ENCODE data around the gene NAMPT. TPM values are rescaled to one million over a fixed set of nuclear protein-coding genes. Genes with fewer than 3 reads are reported as not detected.
"Not testable (repeated sequence)": the region's sequence is repeated elsewhere in the genome, so short reads cannot be mapped to it uniquely, and the experiment has no call there.

The NAMPT gene
- total RNA-seq, 1 donor from 2014 or later = 184 TPM

DNA sequence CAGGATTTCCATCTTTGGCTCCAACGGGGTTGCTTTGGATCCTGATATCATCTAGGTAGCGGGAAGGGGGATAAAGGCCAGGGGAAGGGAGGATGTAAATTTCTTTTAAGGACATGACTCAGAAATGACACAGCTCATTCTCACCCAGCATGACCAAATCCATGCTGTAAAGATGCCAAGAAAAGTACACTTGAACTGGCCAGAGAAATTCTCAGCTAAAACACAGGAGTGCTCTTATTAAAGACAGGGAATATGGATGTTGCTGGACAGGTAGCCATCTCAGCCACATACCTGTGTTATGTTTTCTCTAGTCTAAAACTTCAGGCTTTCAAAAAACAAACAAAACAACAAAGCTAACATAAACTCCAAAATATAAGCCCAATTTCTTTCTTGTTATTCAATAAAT is 68.3 kb downstream of the NAMPT start:
- intact Hi-C loops (cut with DNase I) = no loop called here
- no peak for DNase-seq
- TF ChIP-seq, protein P1, sequence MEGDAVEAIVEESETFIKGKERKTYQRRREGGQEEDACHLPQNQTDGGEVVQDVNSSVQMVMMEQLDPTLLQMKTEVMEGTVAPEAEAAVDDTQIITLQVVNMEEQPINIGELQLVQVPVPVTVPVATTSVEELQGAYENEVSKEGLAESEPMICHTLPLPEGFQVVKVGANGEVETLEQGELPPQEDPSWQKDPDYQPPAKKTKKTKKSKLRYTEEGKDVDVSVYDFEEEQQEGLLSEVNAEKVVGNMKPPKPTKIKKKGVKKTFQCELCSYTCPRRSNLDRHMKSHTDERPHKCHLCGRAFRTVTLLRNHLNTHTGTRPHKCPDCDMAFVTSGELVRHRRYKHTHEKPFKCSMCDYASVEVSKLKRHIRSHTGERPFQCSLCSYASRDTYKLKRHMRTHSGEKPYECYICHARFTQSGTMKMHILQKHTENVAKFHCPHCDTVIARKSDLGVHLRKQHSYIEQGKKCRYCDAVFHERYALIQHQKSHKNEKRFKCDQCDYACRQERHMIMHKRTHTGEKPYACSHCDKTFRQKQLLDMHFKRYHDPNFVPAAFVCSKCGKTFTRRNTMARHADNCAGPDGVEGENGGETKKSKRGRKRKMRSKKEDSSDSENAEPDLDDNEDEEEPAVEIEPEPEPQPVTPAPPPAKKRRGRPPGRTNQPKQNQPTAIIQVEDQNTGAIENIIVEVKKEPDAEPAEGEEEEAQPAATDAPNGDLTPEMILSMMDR (IDR thresholded peaks at IDR 0.05) = no peak
- no peak overlapping the region for H3K4me3 ChIP-seq
- H3K9me3 ChIP-seq = no peaks in the 10 kb centered on the region
- H3K4me1 ChIP-seq = peaks cover 29% of the 10 kb centered on the region
- peak; percentile 78 for ATAC-seq
- H3K27me3 ChIP-seq = no peaks in the 10 kb centered on the region
- no peaks in the 10 kb centered on the region for H3K36me3 ChIP-seq
- peak overlapping the region; percentile 89 for H3K27ac ChIP-seq

DNA sequence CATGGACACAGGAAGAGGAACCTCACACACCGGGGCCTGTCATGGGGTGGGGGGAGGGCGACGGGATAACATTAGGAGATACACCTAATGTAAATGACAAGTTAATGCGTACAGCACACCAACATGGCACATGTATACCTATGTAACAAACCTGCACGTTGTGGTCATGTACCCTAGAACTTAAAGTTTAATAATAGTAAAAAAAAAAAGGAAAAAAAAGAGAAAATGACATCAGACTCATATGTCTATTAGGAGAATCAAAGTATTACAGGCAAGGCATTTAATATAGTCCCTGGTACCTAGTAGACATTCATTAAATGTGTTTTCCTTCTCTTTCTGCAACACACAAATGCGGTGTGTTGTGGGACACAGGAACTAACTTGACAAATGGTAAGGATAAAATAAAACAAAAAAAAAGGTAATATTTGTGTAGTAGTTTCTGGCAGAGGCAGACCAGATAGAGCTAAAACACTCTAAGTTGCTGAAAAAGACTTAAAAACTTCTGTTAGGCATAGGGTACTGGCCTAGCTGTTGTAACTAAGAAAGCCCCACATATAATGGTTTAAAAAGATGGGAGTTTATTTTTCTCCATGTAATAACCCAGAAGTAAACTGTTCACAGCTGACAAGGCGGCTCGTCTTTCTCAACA is 68.8 kb downstream of the NAMPT start:
- H3K36me3 ChIP-seq = no peaks in the 10 kb centered on the region
- no peak overlapping the region for H3K4me3 ChIP-seq
- TF ChIP-seq, protein P1 (IDR thresholded peaks at IDR 0.05) = no peak
- ATAC-seq (no peak), DNase-seq (no peak)
- no peaks in the 10 kb centered on the region for H3K27me3 ChIP-seq
- no peaks in the 10 kb centered on the region for H3K9me3 ChIP-seq
- intact Hi-C loops (cut with DNase I) = no loop called here
- H3K4me1 ChIP-seq = peaks cover 29% of the 10 kb centered on the region
- peak overlapping the region; percentile 89 for H3K27ac ChIP-seq

DNA sequence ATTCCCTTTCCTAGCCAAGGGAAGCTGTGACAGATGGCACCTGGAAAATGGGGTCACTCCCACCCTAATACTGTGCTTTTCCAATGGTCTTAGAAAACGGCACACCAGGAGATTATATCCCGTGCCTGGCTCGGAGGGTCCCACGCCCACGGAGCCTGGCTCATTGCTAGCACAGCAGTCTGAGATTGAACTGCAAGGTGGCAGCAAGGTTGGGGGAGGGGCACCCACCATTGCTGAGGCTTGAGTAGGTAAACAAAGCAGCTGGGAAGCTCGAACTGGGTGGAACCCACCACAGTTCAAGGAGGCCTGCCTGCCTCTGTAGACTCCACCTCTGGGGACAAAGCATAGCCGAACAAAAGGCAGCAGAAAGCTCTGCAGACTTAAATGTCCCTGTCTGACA is 75.8 kb downstream of the NAMPT start:
- DNase-seq; H3K4me1 ChIP-seq; H3K27ac ChIP-seq; ATAC-seq; H3K27me3 ChIP-seq; H3K36me3 ChIP-seq; H3K9me3 ChIP-seq; H3K4me3 ChIP-seq; intact Hi-C loops (cut with DNase I): not testable (repeated sequence)

DNA sequence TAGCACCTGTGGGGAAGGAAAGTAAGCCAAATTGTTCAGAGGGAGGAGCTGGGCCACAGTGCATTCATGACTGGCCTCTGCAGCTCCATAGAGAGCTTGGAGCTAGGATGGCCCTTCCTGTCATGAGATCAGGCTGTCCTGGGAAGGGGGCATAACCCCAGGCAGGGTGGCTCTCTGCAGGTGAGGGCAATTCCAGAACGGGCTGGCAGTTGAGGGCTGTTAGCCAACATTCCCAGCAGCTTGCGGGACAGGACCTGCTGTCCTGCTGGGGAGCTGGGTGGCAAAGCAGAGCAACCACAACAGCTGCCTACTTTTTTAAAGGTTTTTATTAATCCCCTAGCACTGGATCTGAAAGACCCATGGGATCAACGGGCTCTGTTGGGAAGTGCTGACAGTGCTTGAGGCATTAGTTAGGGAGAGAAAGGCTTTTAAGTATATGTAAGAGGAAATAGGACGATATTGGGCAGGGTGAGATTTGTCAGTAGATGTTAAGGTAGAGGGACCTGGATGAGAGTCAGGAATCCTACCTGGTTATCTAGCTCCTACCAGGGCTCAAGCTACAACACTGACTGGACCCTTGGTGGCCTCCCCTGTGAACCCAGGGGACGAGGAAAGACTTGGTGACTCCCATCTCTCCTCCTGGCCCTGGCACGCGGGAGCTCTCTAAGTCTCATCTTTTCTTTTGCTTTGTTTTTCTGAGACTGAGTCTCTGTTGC is 77.8 kb downstream of the NAMPT start:
- intact Hi-C loops (cut with DNase I) = no loop called here
- Histone ChIP-seq H3K36me3 (no peaks in the 10 kb centered on the region), H3K4me3 (no peak overlapping the region), H3K27me3 (no peaks in the 10 kb centered on the region), H3K27ac (no peak overlapping the region), H3K9me3 (no peaks in the 10 kb centered on the region), H3K4me1 (no peaks in the 10 kb centered on the region)
- ATAC-seq (no peak), DNase-seq (no peak)
- TF ChIP-seq, protein P1 (IDR thresholded peaks at IDR 0.05) = no peak

DNA sequence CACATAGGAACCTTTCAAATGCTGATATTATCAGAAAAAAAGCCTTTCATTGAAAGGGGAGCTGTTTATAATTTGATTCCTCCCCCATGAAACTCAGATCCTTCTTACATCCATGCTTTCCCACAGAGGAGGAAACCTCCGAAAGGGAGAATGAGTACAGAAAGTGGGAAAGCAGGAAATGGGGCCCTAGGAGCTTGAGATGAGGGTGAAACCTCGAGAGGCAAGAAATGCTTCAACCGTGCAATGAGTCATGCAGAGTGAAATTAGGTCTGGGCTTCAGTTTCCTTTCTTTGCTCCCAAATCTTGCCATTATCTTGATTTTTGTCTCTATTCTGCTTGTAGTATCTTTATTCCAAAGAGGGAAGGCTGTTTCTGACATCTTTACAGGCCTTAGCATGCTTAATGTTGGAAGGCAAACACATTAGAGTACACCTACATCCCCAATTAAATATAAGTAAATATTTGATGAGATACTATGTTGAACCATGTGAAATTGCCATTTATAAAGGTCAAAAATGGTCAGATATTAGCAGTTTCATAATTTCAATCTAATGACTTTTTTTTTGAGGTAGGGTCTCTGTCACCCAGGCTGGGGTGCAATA is 79.1 kb downstream of the NAMPT start:
- no peak for DNase-seq
- H3K27ac ChIP-seq = no peak overlapping the region

More for the DNA sequence above, 79.1 kb downstream of the NAMPT start:
- TF ChIP-seq, protein P1 (IDR thresholded peaks at IDR 0.05) = no peak
- Histone ChIP-seq H3K36me3 (no peaks in the 10 kb centered on the region), H3K9me3 (no peaks in the 10 kb centered on the region), H3K4me3 (no peak overlapping the region), H3K4me1 (no peaks in the 10 kb centered on the region), H3K27me3 (no peaks in the 10 kb centered on the region)
- ATAC-seq = no peak
- intact Hi-C loops (cut with DNase I) = no loop called here

All from upper lobe of right lung (tissue), 1 donor.